ENCODE measurements around the gene MRC2. TPM values are rescaled to one million over a fixed set of nuclear protein-coding genes. Genes with fewer than 3 reads are reported as not detected.

The MRC2 gene
- total and polyA plus RNA-seq, 9 of the 15 experiments (the other 6 are each of a cell fraction or from before 2014, with no cell fraction given) = 0.28 to 11.5 (median 6.6) TPM

- TF ChIP-seq REST (IDR thresholded peaks at IDR 0.05; ENCODE audit: borderline replicate concordance) (peak; percentile 76), REST (CRISPR knock-in tag; IDR thresholded peaks at IDR 0.05; ENCODE audit: low read depth) (no peak), VEZF1 (CRISPR knock-in tag; IDR thresholded peaks at IDR 0.05) (peak; percentile 72), ZNF311 (CRISPR knock-in tag; IDR thresholded peaks at IDR 0.05) (no peak), CTBP1 (IDR thresholded peaks at IDR 0.05; ENCODE audit: borderline replicate concordance) (peak; percentile 80), NCOA4 (IDR thresholded peaks at IDR 0.05; ENCODE audit: partially characterized antibody) (no peak), DEAF1 (CRISPR knock-in tag; IDR thresholded peaks at IDR 0.05) (0 out of 2 replicates have a peak, but pooled peaks have one; percentile 66), SIN3B (IDR thresholded peaks at IDR 0.05; ENCODE audit: low read depth) (peak; percentile 54; the same call in 1 of the 2 replicates), THRA (IDR thresholded peaks at IDR 0.05) (no peak), ZC3H4 (CRISPR knock-in tag; IDR thresholded peaks at IDR 0.05; ENCODE audit: borderline replicate concordance) (no peak), HCFC1 (IDR thresholded peaks at IDR 0.05; ENCODE audit: low read depth, low read length) (no peak), ZNF217 (CRISPR knock-in tag; IDR thresholded peaks at IDR 0.05) (no peak), RUNX1 (IDR thresholded peaks at IDR 0.05; ENCODE audit: low read depth) (no peak), ZNF785 (CRISPR knock-in tag; IDR thresholded peaks at IDR 0.05) (no peak), RBM25 (IDR thresholded peaks at IDR 0.05; ENCODE audit: low read depth, low read length, severe bottlenecking) (peak; percentile 29), CHD4 (IDR thresholded peaks at IDR 0.05; ENCODE audit: insufficient read depth, insufficient replicate concordance, low read depth, low read length, poor library complexity, severe bottlenecking) (no peak)
Observed at GRCh38 chr17:62703776-62704380, 76.4 kb downstream of the MRC2 start (continued).

Data from K562 (cell line).